ENCODE results near the gene BCR. TPM values are rescaled to one million over a fixed set of nuclear protein-coding genes. Genes with fewer than 3 reads are reported as not detected.

The BCR gene
- total and polyA plus RNA-seq, 2 of the 4 experiments (the other 2 are of a cell fraction), result 28.9 to 44.6 TPM

GRCh38 chr22:23217171-23218052 lies 37.1 kb downstream of the BCR start:
- Histone ChIP-seq H4K91ac (ENCODE audit: insufficient read depth, low read depth, low read length) (peak overlapping the region; percentile 81), H3K14ac (replicated peaks; ENCODE audit: low read depth, low read length) (peak overlapping the region; percentile 60), H3K27me3 (ENCODE audit: control insufficient read depth, insufficient read depth, low read length) (no peaks in the 10 kb centered on the region), H2AK5ac (ENCODE audit: low read depth, low read length) (peak overlapping the region; percentile 97), H2BK15ac (ENCODE audit: low read depth, low read length) (peak overlapping the region; percentile 97; the same call in 1 of the 3 replicates), H2BK20ac (ENCODE audit: low read depth, low read length) (peak overlapping the region; percentile 93; the same call in 1 of the 2 replicates), H4K5ac (ENCODE audit: low read depth, low read length) (no peak overlapping the region), H3K23ac (ENCODE audit: low read depth, low read length) (no peak overlapping the region), H3K27ac (ENCODE audit: insufficient read depth, low read length) (no peak overlapping the region), H3K9me1 (ENCODE audit: insufficient read depth, low read length) (peaks cover 68% of the 10 kb centered on the region), H3K4ac (ENCODE audit: low read depth, low read length) (peak overlapping the region; percentile 98), H3K36me3 (ENCODE audit: control insufficient read depth, insufficient read depth, low read length) (no peaks in the 10 kb centered on the region), H2AK9ac (replicated peaks; ENCODE audit: low read depth, low read length, poor library complexity) (peak overlapping the region; percentile 58), H3K18ac (ENCODE audit: low read depth, low read length) (no peak overlapping the region; the same call in 1 of the 2 replicates), H3K4me3 (ENCODE audit: insufficient read depth, low read depth, low read length) (no peak overlapping the region), H2AFZ (replicated peaks; ENCODE audit: low read length, poor library complexity) (no peak overlapping the region), H4K20me1 (ENCODE audit: insufficient read depth, low read length) (peaks cover 52% of the 10 kb centered on the region), H3K9me3 (ENCODE audit: control insufficient read depth, insufficient read depth, low read length) (no peaks in the 10 kb centered on the region), H3K79me1 (ENCODE audit: low read depth in 1 of 2, low read length in 2 of 2) (peaks cover 52 to 96% of the 10 kb centered on the region in 2 experiments), H3K4me1 (ENCODE audit: control insufficient read depth, insufficient read depth, low read length) (peaks cover 44% of the 10 kb centered on the region), H3K56ac (ENCODE audit: extremely low read depth, insufficient read depth, low read length) (no peak overlapping the region), H3K4me2 (ENCODE audit: low read depth, low read length) (no peak overlapping the region), H4K8ac (ENCODE audit: low read depth in 2 of 2, low read length in 2 of 2) (no peak overlapping the region; a peak in 1 of 4 replicates), H3K9ac (ENCODE audit: low read depth, low read length) (no peak overlapping the region), H2BK120ac (ENCODE audit: low read depth, low read length) (peak overlapping the region; percentile 95), H2BK5ac (ENCODE audit: low read depth, low read length, poor library complexity, severe bottlenecking) (no peak overlapping the region)
- dilution Hi-C loops (cut with HindIII; ENCODE audit: low sequenced_read_pairs, unreplicated experiment) (no loop called here), in situ Hi-C loops (cut with MboI; ENCODE audit: low sequenced_read_pairs) (no loop called here), intact Hi-C loops (cut with micrococcal nuclease) (loop anchor here (5.0 kb wide), 1 partner anchor 35 kb away; the partner anchor contains the start of gene BCR)
- WGBS, 2 experiments (ENCODE audit: extremely low coverage in 2 of 2, insufficient read length in 1 of 2), result 80% methylated on average over 1 of the region's 16 CpGs; no CpG with 5 or more reads in 1 of the 2 experiments
- no peak for DNase-seq
- POLR2A ChIA-PET (ENCODE audit: unreplicated experiment), result no interaction called here
- TF ChIP-seq ELK1 (IDR thresholded peaks at IDR 0.05; ENCODE audit: borderline replicate concordance, low read depth, low read length) (no peak), CHD1 (IDR thresholded peaks at IDR 0.05; ENCODE audit: low read depth, low read length) (no peak)
- CTCF ChIA-PET, result no interaction called here
- no TSS peak for BruUV-seq (replicated peaks)
- ATAC-seq (ENCODE audit: low read depth), result no peak

Data from IMR-90 (cell line).